Stomach (tissue), 4 donors: Measurements from ENCODE around the gene ELL3.

Experiments used
- EP300 ChIP-seq: sonication (generic); formaldehyde crosslinking; IDR thresholded peaks from one replicate; pipeline ENCODE4 v1.6.1; 2017; ENCODE audit warnings: antibody characterized with exemption
- POLR2A ChIP-seq, 4 donors: fragments of 450-650 bp; IDR thresholded peaks; one replicate each; pipeline ENCODE4 v1.6.1; 2016; ENCODE audit warnings: antibody characterized with exemption in 4 of 4, control low read depth in 2 of 4, mild to moderate bottlenecking in 1 of 4, moderate library complexity in 1 of 4
- POLR2AphosphoS5 ChIP-seq, 3 donors: sonication (generic); formaldehyde crosslinking; IDR thresholded peaks; one replicate each; pipeline ENCODE4 v1.6.1; 2016; ENCODE audit warnings: antibody characterized with exemption in 3 of 3
- TF ChIP-seq, protein P1 (sequence below), 7 experiments: fragments of 450-650 bp in 4 of 7; fragments of 200-600 bp in 3 of 7; sonication (generic) in 3 of 7; IDR thresholded peaks; one replicate each; pipeline ENCODE4 v1.5.1; 2016 to 2019; ENCODE audit warnings: antibody characterized with exemption in 7 of 7, control low read depth in 2 of 7, mild to moderate bottlenecking in 1 of 7

DNA sequence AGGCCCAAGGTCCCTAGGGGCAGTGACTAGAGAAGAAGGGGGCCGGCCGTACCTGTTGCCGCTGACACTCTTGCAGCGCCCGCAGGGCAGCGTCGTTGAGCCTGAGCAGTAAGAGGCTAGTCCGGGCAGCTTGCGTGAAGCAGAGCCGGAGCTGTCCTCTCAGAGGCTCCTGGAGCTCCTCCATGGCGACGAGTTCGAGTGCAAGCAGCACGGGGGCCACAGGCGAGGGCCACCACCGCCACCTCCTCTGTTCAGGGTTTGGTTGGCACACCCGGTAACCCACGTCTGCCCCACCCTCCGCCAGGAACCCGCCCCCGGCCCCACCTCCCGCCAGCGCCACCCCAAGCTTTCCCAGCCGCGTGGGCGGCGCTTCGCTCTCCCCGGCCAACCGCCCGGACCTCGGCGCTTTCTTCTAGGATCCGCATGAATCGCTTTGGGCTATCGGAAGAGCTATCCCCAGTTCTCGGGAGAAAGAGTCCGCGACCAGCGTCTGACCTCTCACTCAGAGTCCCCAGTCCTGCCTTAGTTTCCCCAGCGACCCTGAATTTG lies at the start of gene ELL3:
- TF ChIP-seq POLR2A (IDR thresholded peaks at IDR 0.05) (no peak), EP300 (no peak), POLR2AphosphoS5 (IDR thresholded peaks at IDR 0.05) (peak in 1 of 3 donors; percentile 48)
- TF ChIP-seq, protein P1, sequence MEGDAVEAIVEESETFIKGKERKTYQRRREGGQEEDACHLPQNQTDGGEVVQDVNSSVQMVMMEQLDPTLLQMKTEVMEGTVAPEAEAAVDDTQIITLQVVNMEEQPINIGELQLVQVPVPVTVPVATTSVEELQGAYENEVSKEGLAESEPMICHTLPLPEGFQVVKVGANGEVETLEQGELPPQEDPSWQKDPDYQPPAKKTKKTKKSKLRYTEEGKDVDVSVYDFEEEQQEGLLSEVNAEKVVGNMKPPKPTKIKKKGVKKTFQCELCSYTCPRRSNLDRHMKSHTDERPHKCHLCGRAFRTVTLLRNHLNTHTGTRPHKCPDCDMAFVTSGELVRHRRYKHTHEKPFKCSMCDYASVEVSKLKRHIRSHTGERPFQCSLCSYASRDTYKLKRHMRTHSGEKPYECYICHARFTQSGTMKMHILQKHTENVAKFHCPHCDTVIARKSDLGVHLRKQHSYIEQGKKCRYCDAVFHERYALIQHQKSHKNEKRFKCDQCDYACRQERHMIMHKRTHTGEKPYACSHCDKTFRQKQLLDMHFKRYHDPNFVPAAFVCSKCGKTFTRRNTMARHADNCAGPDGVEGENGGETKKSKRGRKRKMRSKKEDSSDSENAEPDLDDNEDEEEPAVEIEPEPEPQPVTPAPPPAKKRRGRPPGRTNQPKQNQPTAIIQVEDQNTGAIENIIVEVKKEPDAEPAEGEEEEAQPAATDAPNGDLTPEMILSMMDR (IDR thresholded peaks at IDR 0.05) = no peak
